Gastrocnemius medialis (tissue), 4 donors: ENCODE data around the gene ZNF513. TPM values are rescaled to one million over a fixed set of nuclear protein-coding genes. Genes with fewer than 3 reads are reported as not detected.
A peak's percentile ranks its signal among the peaks of the same experiment; 100 is the strongest.

ENCODE experiments used
- ATAC-seq, 2 donors: fragments of 150-250 bp; one replicate each; pipeline ENCODE4 v1.9.1; 2016
- DNase-seq, 2 donors: peaks; one replicate each; pipeline ENCODE4 v3.0.0-alpha.2; 2019
- H3K27ac ChIP-seq, 4 donors: fragments of 200-600 bp; sonication (generic); 1 replicate in 1 of 4; 2 replicates in 3 of 4; pipeline ENCODE4 v1.5.1; 2016 to 2018; ENCODE audit warnings: mild to moderate bottlenecking in 2 of 4, moderate library complexity in 1 of 4
- H3K27me3 ChIP-seq, 3 donors: fragments of 200-600 bp; sonication (generic) in 2 of 3; 1 replicate in 1 of 3; 2 replicates in 2 of 3; pipeline versions ENCODE4 v1.5.1 to v1.6.0; 2016 to 2019; ENCODE audit warnings: mild to moderate bottlenecking in 1 of 3, moderate library complexity in 1 of 3
- H3K36me3 ChIP-seq, 2 donors: fragments of 200-600 bp; sonication (generic) in 1 of 2; one replicate each; pipeline ENCODE4 v1.5.1; 2017 to 2018
- H3K4me1 ChIP-seq, 2 donors: fragments of 200-600 bp; sonication (generic) in 1 of 2; one replicate each; pipeline ENCODE4 v1.5.1; 2016 to 2017; ENCODE audit warnings: mild to moderate bottlenecking in 2 of 2
- H3K4me3 ChIP-seq, 4 donors: fragments of 200-600 bp; sonication (generic) in 3 of 4; 1 replicate in 1 of 4; 2 replicates in 3 of 4; pipeline ENCODE4 v1.5.1; 2016 to 2019; ENCODE audit warnings: mild to moderate bottlenecking in 2 of 4
- H3K9me3 ChIP-seq, 3 donors: fragments of 200-600 bp; sonication (generic) in 2 of 3; 1 replicate in 1 of 3; 2 replicates in 2 of 3; pipeline ENCODE4 v1.5.1; 2016 to 2019
- CTCF ChIP-seq, 5 experiments: fragments of 450-650 bp in 3 of 5; fragments of 200-600 bp in 2 of 5; sonication (generic) in 2 of 5; IDR thresholded peaks in 4 of 5; conservative IDR thresholded peaks in 1 of 5; 1 replicate in 4 of 5; 2 replicates in 1 of 5; pipeline ENCODE4 v1.5.1; 2016 to 2019; ENCODE audit warnings: antibody characterized with exemption in 5 of 5, mild to moderate bottlenecking in 3 of 5, moderate library complexity in 3 of 5
- POLR2A ChIP-seq, 2 donors: fragments of 450-650 bp; IDR thresholded peaks; one replicate each; pipeline ENCODE4 v1.6.1; 2017; ENCODE audit warnings: antibody characterized with exemption in 2 of 2, mild to moderate bottlenecking in 2 of 2, moderate library complexity in 2 of 2
- in situ Hi-C, 4 donors: fragments of 200-750 bp; cut with MboI; loops; one replicate each; pipeline versions ENCODE4 v1.15.0 to v1.8.0; 2017; ENCODE audit warnings: low sequenced_read_pairs in 4 of 4
- intact Hi-C: fragments of 100-400 bp; cut with DNase I; formaldehyde crosslinking; loops from one replicate; pipeline ENCODE4 v1.15.1; 2023; ENCODE audit warnings: low total_unique reads
- total RNA-seq, 4 donors: library from RNA; depleted of rRNA; stranded (reverse); fragments of >200 nt; gene quantifications; one replicate each; pipeline versions ENCODE4 v1.1.0 to v1.2.3, GENCODE V29; 2016

Gene ZNF513
- total RNA-seq, 4 donors from 2014 or later, result 2.0 to 7.6 (median 4.5) TPM

GRCh38 chr2:27407798-27408491 is 27.4 kb upstream of the ZNF513 start:
- no peaks in the 10 kb centered on the region for H3K36me3 ChIP-seq
- H3K4me3 ChIP-seq, result peak overlapping the region; percentile 74 to 98 (median 96)
- no peak for DNase-seq
- TF ChIP-seq CTCF (IDR thresholded peaks at IDR 0.05 in 4 of 5, conservative IDR thresholded peaks at IDR 0.05 in 1 of 5), result peak; percentile 17 to 54 (median 43)
- TF ChIP-seq POLR2A (IDR thresholded peaks at IDR 0.05), result no peak
- peak overlapping the region; percentile 89 to 97 (median 94) for H3K27ac ChIP-seq
- no peaks in the 10 kb centered on the region for H3K27me3 ChIP-seq
- H3K4me1 ChIP-seq, result peaks cover 15 to 24% of the 10 kb centered on the region in 2 donors
- intact Hi-C loops (loop anchor here (1.0 to 2.0 kb wide), 2 partner anchors 27 to 81 kb away; partner anchors contain the start of genes IFT172 and ZNF513), in situ Hi-C loops (no loop called here)
- ATAC-seq, result no peak
- H3K9me3 ChIP-seq, result no peaks in the 10 kb centered on the region

- in situ Hi-C loops (no loop called here), intact Hi-C loops (loop anchor here (5.0 kb wide), 1 partner anchor 37 kb away; no protein-coding TSS in a partner anchor)
- no peak for TF ChIP-seq POLR2A (IDR thresholded peaks at IDR 0.05)
- TF ChIP-seq CTCF (IDR thresholded peaks at IDR 0.05 in 4 of 5, conservative IDR thresholded peaks at IDR 0.05 in 1 of 5), result no peak
- H3K9me3 ChIP-seq, result no peaks in the 10 kb centered on the region
- no peaks in the 10 kb centered on the region for H3K27me3 ChIP-seq
- peaks cover 0 to 9% of the 10 kb centered on the region in 2 donors for H3K36me3 ChIP-seq
- no peak for DNase-seq
- no peak overlapping the region for H3K4me3 ChIP-seq
- no peak for ATAC-seq
- H3K27ac ChIP-seq, result no peak overlapping the region
- H3K4me1 ChIP-seq, result no peaks in the 10 kb centered on the region
Measured at GRCh38 chr2:27400348-27401135, 20.0 kb upstream of the ZNF513 start.

GRCh38 chr2:27398962-27399361 is 18.4 kb upstream of the ZNF513 start:
- no peak overlapping the region for H3K4me3 ChIP-seq
- intact Hi-C loops (no loop called here), in situ Hi-C loops (no loop called here)
- H3K9me3 ChIP-seq, result no peaks in the 10 kb centered on the region
- H3K27me3 ChIP-seq, result no peaks in the 10 kb centered on the region
- peaks cover 0 to 9% of the 10 kb centered on the region in 2 donors for H3K36me3 ChIP-seq
- TF ChIP-seq CTCF (IDR thresholded peaks at IDR 0.05 in 4 of 5, conservative IDR thresholded peaks at IDR 0.05 in 1 of 5), result no peak
- DNase-seq (no peak), ATAC-seq (no peak)
- no peak overlapping the region for H3K27ac ChIP-seq
- no peaks in the 10 kb centered on the region for H3K4me1 ChIP-seq

GRCh38 chr2:27393225-27393624 is 12.7 kb upstream of the ZNF513 start:
- in situ Hi-C loops, result no loop called here
- H3K36me3 ChIP-seq, result peaks cover 0 to 3% of the 10 kb centered on the region in 2 donors
- intact Hi-C loops, result no loop called here

More at GRCh38 chr2:27393225-27393624, 12.7 kb upstream of the ZNF513 start:
- H3K9me3 ChIP-seq, result no peaks in the 10 kb centered on the region
- DNase-seq (no peak), ATAC-seq (no peak)
- no peak overlapping the region for H3K4me3 ChIP-seq
- TF ChIP-seq POLR2A (IDR thresholded peaks at IDR 0.05), result no peak
- TF ChIP-seq CTCF (IDR thresholded peaks at IDR 0.05 in 4 of 5, conservative IDR thresholded peaks at IDR 0.05 in 1 of 5), result no peak
- no peaks in the 10 kb centered on the region for H3K27me3 ChIP-seq
- H3K27ac ChIP-seq, result no peak overlapping the region
- H3K4me1 ChIP-seq, result no peaks in the 10 kb centered on the region
